A673 (cell line): ENCODE measurements around the gene METRN.

Source experiments
- CTCF ChIP-seq: fragments of 300-800, 200-600 bp; sonication (generic); conservative IDR thresholded peaks from 2 replicates; pipeline ENCODE4 v1.5.1; 2017; ENCODE audit warnings: low read depth, mild to moderate bottlenecking, antibody characterized with exemption, low read length, moderate library complexity, mixed read lengths
- EZH2 ChIP-seq: fragments of 200-600 bp; sonication (generic); IDR thresholded peaks from 2 replicates; pipeline ENCODE4 v1.6.1; 2017; ENCODE audit warnings: borderline replicate concordance, low read depth, mild to moderate bottlenecking, mixed read lengths, antibody characterized with exemption, low read length; ENCODE audit not compliant: poor library complexity, severe bottlenecking

- peak; percentile 89 for TF ChIP-seq CTCF
- no peak for TF ChIP-seq EZH2
These were observed 3.2 kb upstream of the METRN start for GRCh38 chr16:711548-712320.
